SU-DHL-6 (cell line): Measurements from ENCODE around the gene MAML3.

Experiments used
- H2AFZ ChIP-seq: fragments of 200-600 bp; sonication (generic); 2 replicates; pipeline ENCODE4 v1.6.1; 2014; ENCODE audit warnings: low read depth, mild to moderate bottlenecking, moderate library complexity, mixed read lengths, antibody characterized with exemption, low read length; ENCODE audit not compliant: severe bottlenecking
- H3F3A ChIP-seq: fragments of 200-600 bp; shearing (Covaris generic); 2 replicates; pipeline ENCODE4 v1.6.0; 2016; ENCODE audit warnings: antibody characterized with exemption, mild to moderate bottlenecking; ENCODE audit not compliant: insufficient read depth
- H3K27ac ChIP-seq: fragments of 200-600 bp; sonication (generic); 2 replicates; pipeline ENCODE4 v1.5.1; 2016; ENCODE audit warnings: low read depth, mild to moderate bottlenecking, low read length, moderate library complexity, mixed read lengths
- H3K27me3 ChIP-seq: fragments of 200-600 bp; sonication (generic), shearing (Covaris generic); 2 replicates; pipeline ENCODE4 v1.6.0; 2014; ENCODE audit warnings: mild to moderate bottlenecking, low read length
- H3K36me3 ChIP-seq: fragments of 200-600 bp; sonication (generic); 2 replicates; pipeline ENCODE4 v1.6.1; 2014; ENCODE audit warnings: mild to moderate bottlenecking, low read length, mixed read lengths
- H3K4me2 ChIP-seq: fragments of 300-600, 200-600 bp; shearing (Covaris generic), sonication (generic); 2 replicates; pipeline ENCODE4 v1.6.0; 2014; ENCODE audit warnings: low read length, low read depth, mild to moderate bottlenecking; ENCODE audit not compliant: poor library complexity, severe bottlenecking
- H3K4me3 ChIP-seq: fragments of 200-600 bp; sonication (generic); 2 replicates; pipeline ENCODE4 v1.5.1; 2014; ENCODE audit warnings: antibody characterized with exemption, low read length, mild to moderate bottlenecking, mixed read lengths; ENCODE audit not compliant: insufficient read depth, poor library complexity, severe bottlenecking
- H3K79me2 ChIP-seq: fragments of 200-600 bp; sonication (generic); 2 replicates; pipeline ENCODE4 v1.6.1; 2014; ENCODE audit warnings: mild to moderate bottlenecking, low read length, moderate library complexity; ENCODE audit not compliant: insufficient read depth
- H3K9ac ChIP-seq: fragments of 200-600 bp; sonication (generic); 2 replicates; pipeline ENCODE4 v1.7.0; 2014; ENCODE audit warnings: mild to moderate bottlenecking, low read length
- H3K9me2 ChIP-seq: fragments of 200-600 bp; sonication (generic); replicated peaks from 2 replicates; pipeline ENCODE4 v1.6.1; 2014; ENCODE audit warnings: low read length; ENCODE audit not compliant: insufficient read depth
- H3K9me3 ChIP-seq: fragments of 200-600 bp; sonication (generic); 2 replicates; pipeline ENCODE4 v1.6.1; 2014; ENCODE audit warnings: low read length, mixed read lengths; ENCODE audit not compliant: insufficient read depth
- H4K20me1 ChIP-seq: fragments of 200-600 bp; sonication (generic); 2 replicates; pipeline ENCODE4 v1.6.1; 2014; ENCODE audit warnings: low read depth, mild to moderate bottlenecking, antibody characterized with exemption, low read length, moderate library complexity, mixed read lengths
- EZH2phosphoT487 ChIP-seq: fragments of 200-600 bp; sonication (generic), shearing (Covaris generic); conservative IDR thresholded peaks from 2 replicates; pipeline ENCODE4 v1.6.1; 2018; ENCODE audit warnings: mild to moderate bottlenecking, antibody characterized with exemption, low read length, moderate library complexity, mixed read lengths
- TF ChIP-seq, protein P1 (sequence below): fragments of 200-600 bp; sonication (generic); IDR thresholded peaks from one replicate; pipeline ENCODE4 v1.5.1; 2017; ENCODE audit warnings: antibody characterized with exemption, mild to moderate bottlenecking, low read length, moderate library complexity; ENCODE audit not compliant: insufficient read depth, poor library complexity, severe bottlenecking

The MAML3 gene

DNA sequence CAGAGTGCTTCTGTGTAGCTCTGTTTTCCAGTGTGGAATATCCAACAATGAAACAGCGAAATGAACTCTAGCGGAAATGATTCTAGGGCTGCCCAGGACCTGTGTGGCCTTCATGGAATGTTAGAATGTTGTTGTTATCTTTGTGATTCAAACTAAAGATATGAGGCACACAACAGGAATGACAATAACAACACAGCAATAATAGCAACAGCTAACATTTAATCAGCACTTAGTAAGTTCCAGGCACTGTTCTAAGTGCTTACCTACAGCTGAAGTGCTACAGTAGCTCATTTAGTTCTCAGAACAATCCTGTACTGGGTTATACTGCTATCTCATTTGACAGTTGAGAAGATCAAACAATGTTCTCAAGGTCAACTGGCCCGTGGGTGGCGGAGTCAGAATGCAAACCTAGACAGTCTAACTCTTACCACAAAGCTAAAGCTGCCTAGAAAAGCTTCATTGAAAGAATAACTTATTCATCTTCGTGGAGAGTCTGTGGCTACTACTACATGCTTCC, 63.7 kb downstream of the MAML3 start:
- Histone ChIP-seq H3K9me2 (no peaks in the 10 kb centered on the region), H3K9ac (no peak overlapping the region), H3K9me3 (no peaks in the 10 kb centered on the region), H4K20me1 (no peaks in the 10 kb centered on the region), H2AFZ (no peak overlapping the region), H3K79me2 (no peaks in the 10 kb centered on the region), H3K27me3 (no peaks in the 10 kb centered on the region), H3K27ac (no peak overlapping the region), H3F3A (no peaks in the 10 kb centered on the region), H3K36me3 (no peaks in the 10 kb centered on the region), H3K4me2 (no peak overlapping the region), H3K4me3 (no peak overlapping the region)
- TF ChIP-seq, protein P1, sequence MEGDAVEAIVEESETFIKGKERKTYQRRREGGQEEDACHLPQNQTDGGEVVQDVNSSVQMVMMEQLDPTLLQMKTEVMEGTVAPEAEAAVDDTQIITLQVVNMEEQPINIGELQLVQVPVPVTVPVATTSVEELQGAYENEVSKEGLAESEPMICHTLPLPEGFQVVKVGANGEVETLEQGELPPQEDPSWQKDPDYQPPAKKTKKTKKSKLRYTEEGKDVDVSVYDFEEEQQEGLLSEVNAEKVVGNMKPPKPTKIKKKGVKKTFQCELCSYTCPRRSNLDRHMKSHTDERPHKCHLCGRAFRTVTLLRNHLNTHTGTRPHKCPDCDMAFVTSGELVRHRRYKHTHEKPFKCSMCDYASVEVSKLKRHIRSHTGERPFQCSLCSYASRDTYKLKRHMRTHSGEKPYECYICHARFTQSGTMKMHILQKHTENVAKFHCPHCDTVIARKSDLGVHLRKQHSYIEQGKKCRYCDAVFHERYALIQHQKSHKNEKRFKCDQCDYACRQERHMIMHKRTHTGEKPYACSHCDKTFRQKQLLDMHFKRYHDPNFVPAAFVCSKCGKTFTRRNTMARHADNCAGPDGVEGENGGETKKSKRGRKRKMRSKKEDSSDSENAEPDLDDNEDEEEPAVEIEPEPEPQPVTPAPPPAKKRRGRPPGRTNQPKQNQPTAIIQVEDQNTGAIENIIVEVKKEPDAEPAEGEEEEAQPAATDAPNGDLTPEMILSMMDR: no peak
- TF ChIP-seq EZH2phosphoT487: no peak

DNA sequence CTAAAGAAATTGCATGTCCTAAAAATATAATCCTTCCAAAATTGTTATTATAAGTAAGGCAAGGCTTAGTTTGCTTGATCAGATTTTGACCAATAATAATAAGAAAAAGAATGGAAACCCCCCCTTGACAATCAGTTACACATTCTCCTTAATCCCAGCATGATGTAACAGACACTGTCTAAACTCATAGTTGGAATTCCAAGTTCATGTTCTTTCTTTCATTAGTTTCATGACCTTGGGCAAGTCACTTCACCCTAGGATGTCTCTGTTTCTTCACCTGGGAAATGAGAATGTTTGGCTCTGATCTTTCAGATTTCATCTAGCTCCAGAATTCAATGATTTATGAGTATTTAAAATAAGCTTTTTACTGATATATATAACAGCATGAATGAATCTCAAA, 64.8 kb downstream of the MAML3 start:
- Histone ChIP-seq H4K20me1 (no peaks in the 10 kb centered on the region), H3K9me2 (no peaks in the 10 kb centered on the region), H3K27me3 (no peaks in the 10 kb centered on the region), H3K27ac (no peak overlapping the region), H3K79me2 (no peaks in the 10 kb centered on the region), H3F3A (no peaks in the 10 kb centered on the region), H2AFZ (no peak overlapping the region), H3K4me2 (no peak overlapping the region), H3K36me3 (no peaks in the 10 kb centered on the region), H3K9ac (no peak overlapping the region), H3K9me3 (no peaks in the 10 kb centered on the region), H3K4me3 (no peak overlapping the region)
- TF ChIP-seq, protein P1: no peak

DNA sequence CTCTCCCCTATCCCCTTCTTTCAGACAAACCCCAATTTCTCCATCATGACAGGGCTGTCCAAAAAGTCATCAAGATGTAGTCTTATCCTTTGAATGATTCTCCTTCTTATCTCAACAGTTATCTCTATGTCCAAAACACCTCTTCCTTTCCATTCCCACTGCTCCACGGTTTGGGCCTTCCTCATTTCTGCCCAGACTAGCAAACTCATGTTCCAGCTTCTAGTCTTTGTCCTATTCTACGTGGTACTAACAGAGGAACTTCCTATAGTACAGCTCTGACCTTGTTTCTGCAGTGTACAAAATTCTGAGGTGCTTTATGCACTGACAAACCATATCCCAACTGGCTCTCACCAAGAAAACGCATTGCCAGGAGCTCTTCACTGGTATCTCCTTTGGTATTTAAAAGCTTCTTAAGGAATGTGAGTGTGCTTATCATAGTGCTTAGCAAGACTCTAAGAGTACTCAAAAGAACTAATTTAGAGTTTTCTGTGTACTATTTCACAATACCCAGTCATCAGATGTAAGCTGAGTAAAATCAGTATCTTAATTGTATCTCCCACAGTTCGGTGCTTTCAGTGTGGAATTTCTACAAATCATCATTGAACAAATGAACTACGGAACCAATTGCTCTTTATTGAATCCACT, 65.5 kb downstream of the MAML3 start:
- no peaks in the 10 kb centered on the region for H3K79me2 ChIP-seq
- no peaks in the 10 kb centered on the region for H3K9me2 ChIP-seq
- no peaks in the 10 kb centered on the region for H3K27me3 ChIP-seq
- H3K4me3 ChIP-seq: no peak overlapping the region
- H3K36me3 ChIP-seq: no peaks in the 10 kb centered on the region
- H2AFZ ChIP-seq: no peak overlapping the region
- no peaks in the 10 kb centered on the region for H4K20me1 ChIP-seq
- no peaks in the 10 kb centered on the region for H3F3A ChIP-seq
- H3K4me2 ChIP-seq: no peak overlapping the region
- H3K9ac ChIP-seq: no peak overlapping the region
- TF ChIP-seq, protein P1: no peak
- no peak for TF ChIP-seq EZH2phosphoT487
- no peaks in the 10 kb centered on the region for H3K9me3 ChIP-seq
- H3K27ac ChIP-seq: no peak overlapping the region
